HepG2 (cell line): ENCODE data around the gene WDR7. TPM values are rescaled to one million over a fixed set of nuclear protein-coding genes. Genes with fewer than 3 reads are reported as not detected.

Source experiments
- BRD4 ChIP-seq: sonication (generic); formaldehyde crosslinking; IDR thresholded peaks from 2 replicates; pipeline ENCODE4 v1.4.0; 2020; ENCODE audit warnings: missing genetic modification reagents
- DMTF1 ChIP-seq: sonication (generic); formaldehyde crosslinking; IDR thresholded peaks from 2 replicates; pipeline ENCODE4 v1.4.0; 2020; ENCODE audit warnings: mild to moderate bottlenecking, missing genetic modification reagents
- DNMT3B ChIP-seq: conservative IDR thresholded peaks from 2 replicates; pipeline ENCODE4 v1.6.1; 2016; ENCODE audit warnings: missing biosample characterization, control low read depth
- MEIS1 ChIP-seq: sonication (generic); formaldehyde crosslinking; IDR thresholded peaks from 2 replicates; pipeline ENCODE4 v1.9.0; 2021; ENCODE audit warnings: mild to moderate bottlenecking, missing genetic modification reagents, moderate library complexity, borderline replicate concordance
- RCOR2 ChIP-seq: IDR thresholded peaks from 2 replicates; pipeline ENCODE4 v1.6.1; 2016; ENCODE audit warnings: missing biosample characterization, missing genetic modification reagents
- RELA ChIP-seq: sonication (generic); formaldehyde crosslinking; IDR thresholded peaks from 2 replicates; pipeline ENCODE4 v1.4.0; 2020; ENCODE audit warnings: missing genetic modification reagents
- RFXAP ChIP-seq: sonication (generic); formaldehyde crosslinking; IDR thresholded peaks from 2 replicates; pipeline ENCODE4 v1.4.0; 2020; ENCODE audit warnings: missing genetic modification reagents, borderline replicate concordance
- RXRB ChIP-seq: IDR thresholded peaks from 2 replicates; pipeline ENCODE4 v1.6.1; 2016; ENCODE audit warnings: borderline replicate concordance, missing genetic modification reagents, missing compliant biosample characterization
- SMAD1 ChIP-seq: sonication (generic); formaldehyde crosslinking; IDR thresholded peaks from 2 replicates; pipeline ENCODE4 v1.4.0; 2020; ENCODE audit warnings: missing genetic modification reagents, low read depth, mild to moderate bottlenecking, borderline replicate concordance
- USF2 ChIP-seq, 2 experiments: sonication (generic) in 1 of 2; formaldehyde crosslinking in 1 of 2; IDR thresholded peaks; 2 replicates each; pipeline versions ENCODE4 v1.5.1 to v1.6.1; 2011 to 2020; ENCODE audit warnings: borderline replicate concordance in 1 of 2, low read depth in 1 of 2, low read length in 1 of 2, mild to moderate bottlenecking in 1 of 2, missing genetic modification reagents in 1 of 2, moderate library complexity in 1 of 2
- ZC3H4 ChIP-seq: sonication (generic); formaldehyde crosslinking; IDR thresholded peaks from 2 replicates; pipeline ENCODE4 v1.4.0; 2020; ENCODE audit warnings: missing genetic modification reagents, borderline replicate concordance
- ZMYM3 ChIP-seq: sonication (generic); formaldehyde crosslinking; IDR thresholded peaks from 2 replicates; pipeline ENCODE4 v1.5.1; 2020; ENCODE audit warnings: mild to moderate bottlenecking, missing genetic modification reagents
- ZNF678 ChIP-seq: sonication (generic); formaldehyde crosslinking; IDR thresholded peaks from 2 replicates; pipeline ENCODE4 v1.4.0; 2020; ENCODE audit warnings: mild to moderate bottlenecking, missing genetic modification reagents
- ZNF792 ChIP-seq: IDR thresholded peaks from 2 replicates; pipeline ENCODE4 v1.6.1; 2016
- ZNF841 ChIP-seq: sonication (generic); formaldehyde crosslinking; IDR thresholded peaks from 2 replicates; pipeline ENCODE4 v1.8.1; 2023; ENCODE audit warnings: missing genetic modification reagents, borderline replicate concordance
- polyA plus RNA-seq, 8 experiments: library from polyadenylated mRNA; depleted of rRNA in 3 of 8; stranded (reverse) in 7 of 8; unstranded in 1 of 8; fragments of >200 nt; fragmentation: Illumina TruSeq in 4 of 8; extraction: Trizol in 4 of 8; gene quantifications; 2 replicates each; pipeline versions ENCODE4 v1.2.1 to v1.2.3, GENCODE V29; 2011 to 2016; ENCODE audit warnings: low read depth in 4 of 8, missing spikeins in 1 of 8, mixed read lengths in 1 of 8; ENCODE audit not compliant: insufficient read depth in 1 of 8
- total RNA-seq, 5 experiments: library from RNA; depleted of rRNA; stranded (reverse); fragments of >200 nt; fragmentation: Illumina TruSeq; extraction: Trizol; gene quantifications; 2 replicates each; pipeline ENCODE4 v1.2.3, GENCODE V29; 2016; ENCODE audit warnings: low read depth in 1 of 5
- TF ChIP-seq, protein P1 (sequence below): sonication (generic); formaldehyde crosslinking; IDR thresholded peaks from 2 replicates; pipeline ENCODE4 v1.4.0; 2020; ENCODE audit warnings: mild to moderate bottlenecking, missing genetic modification reagents
- TF ChIP-seq, protein P2 (sequence below): sonication (generic); formaldehyde crosslinking; IDR thresholded peaks from 2 replicates; pipeline ENCODE4 v1.5.1; 2020; ENCODE audit warnings: missing genetic modification reagents, mild to moderate bottlenecking, borderline replicate concordance

The WDR7 gene
- total and polyA plus RNA-seq, 2 of the 13 experiments (the other 11 are each of a cell fraction or from before 2014, with no cell fraction given): 2.0 to 7.8 TPM

DNA sequence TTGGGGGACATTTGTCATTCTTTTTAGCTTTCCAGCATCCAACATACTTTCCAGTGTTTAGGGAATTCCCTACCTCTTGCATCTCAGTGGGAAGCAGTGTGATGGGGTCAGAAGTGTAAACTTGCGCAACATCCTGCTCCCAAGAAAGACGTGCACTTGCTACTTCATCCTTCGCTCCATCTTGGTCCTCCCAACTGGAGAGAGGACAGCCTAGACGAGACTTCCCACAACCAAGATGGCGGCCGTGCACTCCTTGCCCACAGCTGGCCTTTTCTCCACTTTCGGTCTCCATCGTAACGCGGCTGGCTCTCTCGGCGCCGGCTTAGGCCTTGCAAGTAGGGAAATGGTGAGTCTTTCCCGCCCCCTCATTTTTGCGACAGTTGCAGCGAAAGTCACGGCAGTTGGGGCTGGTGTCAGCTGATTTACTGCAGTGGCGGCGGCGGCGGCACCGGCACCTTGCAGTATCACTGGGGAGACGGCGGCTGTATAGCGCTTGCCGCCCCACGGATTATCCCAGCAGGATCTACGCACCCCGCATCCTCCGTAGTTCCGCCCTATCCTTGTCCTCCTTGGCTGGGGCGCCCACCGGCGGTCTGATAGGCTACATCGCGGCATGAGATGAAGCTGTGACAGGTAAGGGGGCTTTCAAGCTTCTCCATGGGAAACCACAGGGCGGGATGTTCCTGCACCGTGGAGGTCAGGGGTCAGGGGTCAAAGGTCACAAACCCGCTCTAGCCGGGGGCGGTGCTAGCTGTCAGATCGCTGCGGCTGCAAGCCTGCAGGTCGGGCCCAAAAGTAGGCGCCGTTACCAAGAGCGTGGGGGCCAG lies at the start of gene WDR7 (continued):
- TF ChIP-seq RXRB (peak; percentile 61), DNMT3B (no peak), USF2 (IDR thresholded peaks at IDR 0.05; ENCODE audit: low read depth, low read length) (no peak), USF2 (CRISPR knock-in tag; IDR thresholded peaks at IDR 0.05; ENCODE audit: borderline replicate concordance) (peak; percentile 62), ZC3H4 (CRISPR knock-in tag) (no peak), RFXAP (CRISPR knock-in tag) (peak; percentile 88; the same call in 1 of the 2 replicates), BRD4 (peak; percentile 72), DMTF1 (CRISPR knock-in tag) (no peak), RCOR2 (CRISPR knock-in tag) (no peak; the same call in 1 of the 2 replicates), ZNF678 (no peak), SMAD1 (CRISPR knock-in tag) (no peak), ZNF792 (CRISPR knock-in tag) (no peak), ZMYM3 (peak; percentile 47; the same call in 1 of the 2 replicates), ZNF841 (CRISPR knock-in tag) (no peak), RELA (no peak), MEIS1 (CRISPR knock-in tag) (no peak)
- TF ChIP-seq, protein P1, sequence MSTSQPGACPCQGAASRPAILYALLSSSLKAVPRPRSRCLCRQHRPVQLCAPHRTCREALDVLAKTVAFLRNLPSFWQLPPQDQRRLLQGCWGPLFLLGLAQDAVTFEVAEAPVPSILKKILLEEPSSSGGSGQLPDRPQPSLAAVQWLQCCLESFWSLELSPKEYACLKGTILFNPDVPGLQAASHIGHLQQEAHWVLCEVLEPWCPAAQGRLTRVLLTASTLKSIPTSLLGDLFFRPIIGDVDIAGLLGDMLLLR (CRISPR knock-in tag): no peak
- TF ChIP-seq, protein P2, sequence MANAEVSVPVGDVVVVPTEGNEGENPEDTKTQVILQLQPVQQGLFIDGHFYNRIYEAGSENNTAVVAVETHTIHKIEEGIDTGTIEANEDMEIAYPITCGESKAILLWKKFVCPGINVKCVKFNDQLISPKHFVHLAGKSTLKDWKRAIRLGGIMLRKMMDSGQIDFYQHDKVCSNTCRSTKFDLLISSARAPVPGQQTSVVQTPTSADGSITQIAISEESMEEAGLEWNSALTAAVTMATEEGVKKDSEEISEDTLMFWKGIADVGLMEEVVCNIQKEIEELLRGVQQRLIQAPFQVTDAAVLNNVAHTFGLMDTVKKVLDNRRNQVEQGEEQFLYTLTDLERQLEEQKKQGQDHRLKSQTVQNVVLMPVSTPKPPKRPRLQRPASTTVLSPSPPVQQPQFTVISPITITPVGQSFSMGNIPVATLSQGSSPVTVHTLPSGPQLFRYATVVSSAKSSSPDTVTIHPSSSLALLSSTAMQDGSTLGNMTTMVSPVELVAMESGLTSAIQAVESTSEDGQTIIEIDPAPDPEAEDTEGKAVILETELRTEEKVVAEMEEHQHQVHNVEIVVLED (CRISPR knock-in tag): peak; percentile 85
